Endometrium (tissue), 2 donors: Measurements from ENCODE around the gene ZSCAN25.
"Not testable (repeated sequence)": the region's sequence is repeated elsewhere in the genome, so short reads cannot be mapped to it uniquely, and the experiment has no call there.

Source experiments
- FAIRE-seq: peaks from 2 replicates; lab custom pipeline; 2012; peaks lifted over from hg19 to GRCh38; lab: Jason Lieb, UNC
- donor health status: control.
- donor health status: control.

Gene ZSCAN25

GRCh38 chr7:99616359-99617191, at the start of gene ZSCAN25:
Gene ZSCAN25, plus strand, starts transcription at chr7:99616946. Its CDS starts 2,661 bp downstream, at chr7:99619607.
- no peak for FAIRE-seq

- FAIRE-seq = not testable (repeated sequence)
These were observed 48.0 kb upstream of the ZSCAN25 start for GRCh38 chr7:99568770-99569169.

- FAIRE-seq = no peak
These were observed 45.0 kb upstream of the ZSCAN25 start for GRCh38 chr7:99571768-99572167.

- FAIRE-seq = no peak
These were observed 43.5 kb upstream of the ZSCAN25 start for GRCh38 chr7:99573257-99573656.

- no peak for FAIRE-seq
These were observed 40.5 kb upstream of the ZSCAN25 start for GRCh38 chr7:99576251-99576650.

GRCh38 chr7:99579281-99579955, 37.3 kb upstream of the ZSCAN25 start:
- no peak for FAIRE-seq

GRCh38 chr7:99579956-99580777, 36.6 kb upstream of the ZSCAN25 start:
- no peak for FAIRE-seq

- FAIRE-seq = not testable (repeated sequence)
These were observed 35.9 kb upstream of the ZSCAN25 start for GRCh38 chr7:99580778-99581332.

GRCh38 chr7:99588868-99589267, 27.9 kb upstream of the ZSCAN25 start:
- FAIRE-seq = no peak

GRCh38 chr7:99594948-99595745, 21.6 kb upstream of the ZSCAN25 start:
- no peak for FAIRE-seq

- FAIRE-seq = peak; percentile 48
These were observed 20.3 kb upstream of the ZSCAN25 start for GRCh38 chr7:99596408-99596955.

- no peak for FAIRE-seq
These were observed 18.8 kb upstream of the ZSCAN25 start, which contains the start of gene TMEM225B for GRCh38 chr7:99597762-99598501. Gene TMEM225B, plus strand, starts transcription at chr7:99598267. Its CDS starts 6,122 bp downstream, at chr7:99604389.

- FAIRE-seq = no peak
These were observed 16.9 kb upstream of the ZSCAN25 start for GRCh38 chr7:99599836-99600235.

GRCh38 chr7:99601656-99602310, 15.0 kb upstream of the ZSCAN25 start:
- no peak for FAIRE-seq

- no peak for FAIRE-seq
These were observed 11.2 kb upstream of the ZSCAN25 start for GRCh38 chr7:99605527-99605926.

- no peak for FAIRE-seq
These were observed 10.2 kb upstream of the ZSCAN25 start for GRCh38 chr7:99606531-99606930.

- FAIRE-seq = no peak
These were observed 9.2 kb upstream of the ZSCAN25 start for GRCh38 chr7:99607548-99607947.

- FAIRE-seq = no peak
These were observed 2.3 kb upstream of the ZSCAN25 start for GRCh38 chr7:99614495-99614894.

GRCh38 chr7:99615989-99616358, 772 bp upstream of the ZSCAN25 start:
- no peak for FAIRE-seq
